ENCODE data around the gene TMEM184A.
"Not testable (repeated sequence)": the region's sequence is repeated elsewhere in the genome, so short reads cannot be mapped to it uniquely, and the experiment has no call there.

TMEM184A gene

DNA sequence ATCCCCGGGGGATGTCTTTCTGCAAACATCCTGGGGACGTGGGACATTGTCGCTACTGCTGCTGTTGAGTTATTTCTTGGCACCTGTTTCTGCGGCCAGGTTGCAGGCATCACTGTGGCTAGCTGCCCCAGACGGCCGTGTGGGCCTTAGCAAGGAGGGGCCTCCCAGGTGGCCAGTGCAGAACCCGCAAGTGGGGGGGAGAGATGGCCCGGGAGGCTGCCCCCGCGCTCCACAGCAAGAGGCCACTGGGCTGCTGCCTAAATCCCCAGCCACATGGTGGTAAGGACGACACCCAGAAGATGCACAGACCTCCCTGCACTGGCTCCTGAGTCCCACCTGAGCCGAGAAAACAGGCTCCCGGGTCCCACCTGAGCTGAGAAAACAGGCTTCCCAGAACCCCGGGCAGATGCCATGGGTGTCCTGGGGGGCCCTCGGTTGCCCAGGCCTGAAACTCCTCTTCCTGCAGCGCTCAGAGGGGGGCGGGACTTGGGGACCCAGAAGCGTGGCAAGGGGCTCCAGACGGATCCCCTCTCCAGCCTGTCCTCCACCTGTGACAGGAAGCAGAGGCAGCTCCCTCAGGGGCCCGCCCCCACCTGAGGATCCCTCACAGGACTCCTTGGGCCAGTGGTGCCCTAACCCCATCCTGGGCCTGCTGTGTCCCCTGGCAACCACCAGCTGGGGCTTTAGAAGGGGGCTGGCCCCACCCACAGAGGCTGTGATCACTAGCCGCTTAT, 26.5 kb downstream of the TMEM184A start:
- no peaks in the 10 kb centered on the region for H3K9me3 ChIP-seq (ENCODE audit: control insufficient read depth, low read length)
- no peaks in the 10 kb centered on the region for H3K36me3 ChIP-seq (ENCODE audit: control insufficient read depth, insufficient read depth, low read length)
- H3K4me1 ChIP-seq (ENCODE audit: control insufficient read depth, insufficient read depth, low read length): peaks cover 29% of the 10 kb centered on the region
- H3K9ac ChIP-seq (ENCODE audit: low read length): no peak overlapping the region
- no peak overlapping the region for H3K4me3 ChIP-seq (ENCODE audit: low read length)
- peaks cover 6% of the 10 kb centered on the region for H3K27me3 ChIP-seq (ENCODE audit: control insufficient read depth, insufficient read depth, low read length)

- H3K36me3 ChIP-seq (ENCODE audit: control insufficient read depth, insufficient read depth, low read length): no peaks in the 10 kb centered on the region
- H3K4me3 ChIP-seq (ENCODE audit: low read length): no peak overlapping the region
- H3K4me1 ChIP-seq (ENCODE audit: control insufficient read depth, insufficient read depth, low read length): no peaks in the 10 kb centered on the region
- H3K9ac ChIP-seq (ENCODE audit: low read length): no peak overlapping the region
- peaks cover 16% of the 10 kb centered on the region for H3K27me3 ChIP-seq (ENCODE audit: control insufficient read depth, insufficient read depth, low read length)
- H3K9me3 ChIP-seq (ENCODE audit: control insufficient read depth, low read length): no peaks in the 10 kb centered on the region
Observed at GRCh38 chr7:1526271-1526754, 29.7 kb downstream of the TMEM184A start.

DNA sequence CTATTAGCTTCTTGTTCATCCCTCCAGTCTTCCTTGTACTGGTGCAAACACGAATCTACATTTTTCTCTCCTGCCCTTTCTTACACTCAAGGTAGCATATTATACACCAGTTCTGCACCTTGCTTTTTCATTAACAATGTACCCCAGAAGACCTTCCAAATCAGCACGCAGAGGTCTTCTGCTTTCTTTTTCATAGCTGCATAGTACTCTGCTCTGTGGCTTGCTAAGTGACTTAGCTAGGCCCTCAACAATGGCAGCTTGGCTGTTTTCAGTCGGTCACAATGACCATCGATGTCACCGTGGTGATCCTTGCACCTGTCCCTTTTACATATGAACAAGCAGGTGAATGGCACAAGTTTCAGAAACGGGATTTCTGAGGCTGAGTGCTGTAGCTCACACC, 30.6 kb downstream of the TMEM184A start:
- H3K9ac ChIP-seq (ENCODE audit: low read length): no peak overlapping the region
- H3K36me3 ChIP-seq (ENCODE audit: control insufficient read depth, insufficient read depth, low read length): no peaks in the 10 kb centered on the region
- no peak overlapping the region for H3K4me3 ChIP-seq (ENCODE audit: low read length)
- H3K9me3 ChIP-seq (ENCODE audit: control insufficient read depth, low read length): no peaks in the 10 kb centered on the region
- peaks cover 16% of the 10 kb centered on the region for H3K27me3 ChIP-seq (ENCODE audit: control insufficient read depth, insufficient read depth, low read length)
- H3K4me1 ChIP-seq (ENCODE audit: control insufficient read depth, insufficient read depth, low read length): no peaks in the 10 kb centered on the region

DNA sequence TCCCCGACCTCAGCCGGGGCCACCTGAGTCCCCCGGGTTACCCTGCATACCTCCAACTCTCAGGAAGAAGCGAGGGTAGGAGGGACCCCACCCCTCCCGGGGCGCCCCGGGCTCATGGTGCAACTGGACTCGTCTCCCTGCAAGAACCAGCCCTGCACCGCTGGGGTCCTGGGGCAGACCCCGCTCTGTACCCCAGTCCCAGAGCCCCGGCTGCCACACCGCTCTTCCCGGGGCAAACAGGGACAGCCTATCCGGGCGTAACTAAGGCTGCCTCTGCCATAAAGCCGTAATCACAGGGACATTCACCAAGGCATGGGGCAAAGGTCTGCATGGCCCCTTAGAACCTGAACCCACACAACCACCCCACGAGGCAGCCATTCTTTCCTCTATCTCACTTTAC, 32.2 kb downstream of the TMEM184A start:
- H3K9me3 ChIP-seq (ENCODE audit: control insufficient read depth, low read length): no peaks in the 10 kb centered on the region
- H3K27me3 ChIP-seq (ENCODE audit: control insufficient read depth, insufficient read depth, low read length): peaks cover 16% of the 10 kb centered on the region
- H3K4me1 ChIP-seq (ENCODE audit: control insufficient read depth, insufficient read depth, low read length): no peaks in the 10 kb centered on the region
- H3K4me3 ChIP-seq (ENCODE audit: low read length): no peak overlapping the region
- no peaks in the 10 kb centered on the region for H3K36me3 ChIP-seq (ENCODE audit: control insufficient read depth, insufficient read depth, low read length)
- no peak overlapping the region for H3K9ac ChIP-seq (ENCODE audit: low read length)

- H3K9me3 ChIP-seq (ENCODE audit: control insufficient read depth, low read length): no peaks in the 10 kb centered on the region
- no peak overlapping the region for H3K9ac ChIP-seq (ENCODE audit: low read length)
- H3K27me3 ChIP-seq (ENCODE audit: control insufficient read depth, insufficient read depth, low read length): peaks cover 16% of the 10 kb centered on the region
- H3K4me1 ChIP-seq (ENCODE audit: control insufficient read depth, insufficient read depth, low read length): no peaks in the 10 kb centered on the region
- H3K4me3 ChIP-seq (ENCODE audit: low read length): no peak overlapping the region
- no peaks in the 10 kb centered on the region for H3K36me3 ChIP-seq (ENCODE audit: control insufficient read depth, insufficient read depth, low read length)
Observed at GRCh38 chr7:1523208-1523607, 32.8 kb downstream of the TMEM184A start.

- Histone ChIP-seq H3K4me1 (ENCODE audit: control insufficient read depth, insufficient read depth, low read length) (no peaks in the 10 kb centered on the region), H3K9me3 (ENCODE audit: control insufficient read depth, low read length) (no peaks in the 10 kb centered on the region)
Observed at GRCh38 chr7:1521456-1521855, 34.5 kb downstream of the TMEM184A start.

GRCh38 chr7:1520539-1521234, 35.3 kb downstream of the TMEM184A start:
- H3K4me1 ChIP-seq (ENCODE audit: control insufficient read depth, insufficient read depth, low read length): no peaks in the 10 kb centered on the region
- no peak overlapping the region for H3K4me3 ChIP-seq (ENCODE audit: low read length)
- no peaks in the 10 kb centered on the region for H3K9me3 ChIP-seq (ENCODE audit: control insufficient read depth, low read length)
- no peaks in the 10 kb centered on the region for H3K36me3 ChIP-seq (ENCODE audit: control insufficient read depth, insufficient read depth, low read length)
- no peak overlapping the region for H3K9ac ChIP-seq (ENCODE audit: low read length)
- H3K27me3 ChIP-seq (ENCODE audit: control insufficient read depth, insufficient read depth, low read length): peaks cover 10% of the 10 kb centered on the region

More at GRCh38 chr7:1521456-1521855, 34.5 kb downstream of the TMEM184A start:
- H3K4me3 ChIP-seq (ENCODE audit: low read length): no peak overlapping the region
- H3K9ac ChIP-seq (ENCODE audit: low read length): no peak overlapping the region
- peaks cover 10% of the 10 kb centered on the region for H3K27me3 ChIP-seq (ENCODE audit: control insufficient read depth, insufficient read depth, low read length)
- H3K36me3 ChIP-seq (ENCODE audit: control insufficient read depth, insufficient read depth, low read length): no peaks in the 10 kb centered on the region

GRCh38 chr7:1519322-1519922, 36.6 kb downstream of the TMEM184A start:
- H3K9me3 ChIP-seq (ENCODE audit: control insufficient read depth, low read length); H3K9ac ChIP-seq (ENCODE audit: low read length); H3K36me3 ChIP-seq (ENCODE audit: control insufficient read depth, insufficient read depth, low read length); H3K4me3 ChIP-seq (ENCODE audit: low read length); H3K4me1 ChIP-seq (ENCODE audit: control insufficient read depth, insufficient read depth, low read length): not testable (repeated sequence)
- peaks cover 10% of the 10 kb centered on the region for H3K27me3 ChIP-seq (ENCODE audit: control insufficient read depth, insufficient read depth, low read length)

DNA sequence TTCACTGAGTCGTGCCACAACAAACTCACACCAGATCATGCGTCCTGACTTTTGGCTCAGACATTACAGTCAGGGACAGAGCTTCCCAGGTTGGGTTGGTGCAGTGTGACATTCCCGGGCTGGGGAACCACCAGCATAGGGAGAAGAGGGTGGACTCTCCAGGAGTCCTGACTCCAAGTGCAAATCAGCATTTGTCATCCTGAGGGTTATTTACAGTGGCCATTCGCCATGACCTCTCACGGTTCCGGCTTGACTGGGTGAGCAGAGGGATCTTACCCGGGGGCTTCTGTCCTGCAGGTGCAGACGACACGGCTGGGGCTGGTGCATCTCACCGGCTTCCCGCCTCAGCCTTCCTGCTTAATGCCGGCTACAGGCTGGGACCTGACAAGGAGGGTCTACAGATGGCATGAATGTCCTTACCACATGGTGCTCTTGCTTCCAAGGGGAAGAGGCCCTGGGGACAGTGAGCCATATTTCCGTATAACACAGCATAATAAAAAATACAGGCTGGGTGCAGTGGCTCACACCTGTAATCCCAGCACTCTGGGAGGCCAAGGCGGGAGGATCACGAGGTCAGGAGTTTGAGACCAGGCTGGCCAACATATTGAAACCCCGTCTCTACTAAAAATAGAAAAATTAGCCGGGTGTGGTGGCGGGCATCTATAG, 39.3 kb downstream of the TMEM184A start:
- Histone ChIP-seq H3K27me3 (ENCODE audit: control insufficient read depth, insufficient read depth, low read length) (no peaks in the 10 kb centered on the region), H3K4me1 (ENCODE audit: control insufficient read depth, insufficient read depth, low read length) (no peaks in the 10 kb centered on the region), H3K9ac (ENCODE audit: low read length) (no peak overlapping the region), H3K9me3 (ENCODE audit: control insufficient read depth, low read length) (no peaks in the 10 kb centered on the region), H3K36me3 (ENCODE audit: control insufficient read depth, insufficient read depth, low read length) (no peaks in the 10 kb centered on the region), H3K4me3 (ENCODE audit: low read length) (no peak overlapping the region)

DNA sequence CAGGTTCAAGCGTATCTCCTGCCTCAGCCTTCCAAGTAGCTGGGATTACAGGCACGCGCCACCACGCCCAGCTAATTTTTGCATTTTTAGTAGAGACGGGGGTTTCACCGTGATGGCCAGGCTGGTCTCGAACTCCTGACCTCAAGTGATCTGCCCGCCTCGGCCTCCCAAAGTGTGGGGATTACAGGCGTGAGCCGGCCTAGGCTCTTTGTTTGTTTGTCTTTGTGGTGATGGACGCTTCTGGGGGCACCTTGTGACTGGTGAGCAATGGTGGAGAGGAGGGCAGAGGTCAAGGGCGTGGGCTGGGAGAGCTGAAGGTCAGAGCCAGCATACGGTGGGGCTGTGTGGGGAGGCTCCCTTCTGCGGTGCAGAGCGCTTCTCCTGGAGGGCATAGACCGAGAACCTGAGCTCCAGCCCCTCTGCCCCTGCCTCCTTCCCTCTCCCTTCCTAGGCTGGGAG, 40.5 kb downstream of the TMEM184A start:
- not testable (repeated sequence) for H3K4me1 ChIP-seq (ENCODE audit: control insufficient read depth, insufficient read depth, low read length); H3K27me3 ChIP-seq (ENCODE audit: control insufficient read depth, insufficient read depth, low read length); H3K4me3 ChIP-seq (ENCODE audit: low read length); H3K36me3 ChIP-seq (ENCODE audit: control insufficient read depth, insufficient read depth, low read length); H3K9me3 ChIP-seq (ENCODE audit: control insufficient read depth, low read length); H3K9ac ChIP-seq (ENCODE audit: low read length)

- Histone ChIP-seq H3K36me3 (ENCODE audit: control insufficient read depth, insufficient read depth, low read length) (no peaks in the 10 kb centered on the region), H3K4me1 (ENCODE audit: control insufficient read depth, insufficient read depth, low read length) (no peaks in the 10 kb centered on the region), H3K4me3 (ENCODE audit: low read length) (no peak overlapping the region), H3K9me3 (ENCODE audit: control insufficient read depth, low read length) (no peaks in the 10 kb centered on the region), H3K27me3 (ENCODE audit: control insufficient read depth, insufficient read depth, low read length) (no peaks in the 10 kb centered on the region), H3K9ac (ENCODE audit: low read length) (no peak overlapping the region)
Observed at GRCh38 chr7:1514995-1515401, 41.0 kb downstream of the TMEM184A start.

- Histone ChIP-seq H3K9me3 (ENCODE audit: control insufficient read depth, low read length) (no peaks in the 10 kb centered on the region), H3K36me3 (ENCODE audit: control insufficient read depth, insufficient read depth, low read length) (no peaks in the 10 kb centered on the region), H3K27me3 (ENCODE audit: control insufficient read depth, insufficient read depth, low read length) (no peaks in the 10 kb centered on the region), H3K4me1 (ENCODE audit: control insufficient read depth, insufficient read depth, low read length) (no peaks in the 10 kb centered on the region), H3K4me3 (ENCODE audit: low read length) (no peak overlapping the region), H3K9ac (ENCODE audit: low read length) (no peak overlapping the region)
Observed at GRCh38 chr7:1514407-1514806, 41.6 kb downstream of the TMEM184A start.

Measured in mucosa of stomach (tissue), 1 donor.